OCI-LY1 (cell line): ENCODE data around the gene TPD52L1.

Experiments
- H2AFZ ChIP-seq: fragments of 200-600 bp; sonication (generic), shearing (Covaris generic); 2 replicates; pipeline ENCODE4 v1.6.0; 2014; ENCODE audit warnings: antibody characterized with exemption, mild to moderate bottlenecking, low read length
- H3F3A ChIP-seq: fragments of 200-600 bp; sonication (generic), shearing (Covaris generic); 2 replicates; pipeline ENCODE4 v1.6.0; 2014; ENCODE audit warnings: mild to moderate bottlenecking, antibody characterized with exemption, low read length, moderate library complexity; ENCODE audit not compliant: insufficient read depth
- H3K27ac ChIP-seq: fragments of 200-600 bp; sonication (generic); 2 replicates; pipeline ENCODE4 v1.5.1; 2014; ENCODE audit warnings: low read length, mixed run types, mild to moderate bottlenecking, low read depth; ENCODE audit not compliant: poor library complexity, severe bottlenecking
- H3K27me3 ChIP-seq: fragments of 200-600 bp; sonication (generic); 2 replicates; pipeline ENCODE4 v1.6.0; 2014; ENCODE audit warnings: antibody characterized with exemption, mild to moderate bottlenecking, low read length, moderate library complexity; ENCODE audit not compliant: insufficient read depth
- H3K36me3 ChIP-seq: fragments of 200-600 bp; sonication (generic); 2 replicates; pipeline ENCODE4 v1.6.1; 2014; ENCODE audit warnings: mild to moderate bottlenecking, antibody characterized with exemption, low read length, moderate library complexity, mixed read lengths; ENCODE audit not compliant: insufficient read depth
- H3K4me1 ChIP-seq: fragments of 200-600 bp; sonication (generic); 2 replicates; pipeline ENCODE4 v1.5.1; 2014; ENCODE audit warnings: mild to moderate bottlenecking, low read length, moderate library complexity; ENCODE audit not compliant: insufficient read depth, severe bottlenecking
- H3K4me2 ChIP-seq: fragments of 200-600 bp; sonication (generic), shearing (Covaris generic); 2 replicates; pipeline ENCODE4 v1.6.1; 2014; ENCODE audit warnings: low read length
- H3K4me3 ChIP-seq: fragments of 200-600 bp; sonication (generic); 2 replicates; pipeline ENCODE4 v1.5.1; 2014; ENCODE audit warnings: low read length, low read depth, mild to moderate bottlenecking, mixed read lengths; ENCODE audit not compliant: poor library complexity, severe bottlenecking
- H3K79me2 ChIP-seq: fragments of 200-600 bp; shearing (Covaris generic); 2 replicates; pipeline ENCODE4 v1.6.1; 2016; ENCODE audit warnings: mixed run types, low read length, mixed read lengths; ENCODE audit not compliant: insufficient read depth
- H3K9ac ChIP-seq: fragments of 200-600 bp; sonication (generic), shearing (Covaris generic); 2 replicates; pipeline ENCODE4 v1.6.1; 2014; ENCODE audit warnings: mild to moderate bottlenecking, low read length, mixed read lengths
- H3K9me2 ChIP-seq: fragments of 200-600 bp; sonication (generic), shearing (Covaris generic); 2 replicates; pipeline ENCODE4 v1.6.1; 2014; ENCODE audit warnings: low read depth, mild to moderate bottlenecking, low read length, mixed read lengths
- H3K9me3 ChIP-seq: fragments of 200-600 bp; shearing (Covaris generic); 2 replicates; pipeline ENCODE4 v1.6.1; 2014; ENCODE audit warnings: low read length, mixed read lengths
- H4K20me1 ChIP-seq: fragments of 200-600 bp; sonication (generic), shearing (Covaris generic); 2 replicates; pipeline ENCODE4 v1.6.0; 2016; ENCODE audit warnings: mild to moderate bottlenecking, low read length; ENCODE audit not compliant: insufficient read depth
- EZH2 ChIP-seq: fragments of 200-600 bp; sonication (generic), shearing (Covaris generic); IDR thresholded peaks from 2 replicates; pipeline ENCODE4 v1.8.0; 2017; ENCODE audit warnings: borderline replicate concordance, mixed run types, mild to moderate bottlenecking, antibody characterized with exemption, low read length, moderate library complexity, mixed read lengths
- TF ChIP-seq, protein P1 (sequence below): fragments of 200-600 bp; sonication (generic), shearing (Covaris generic); IDR thresholded peaks from 2 replicates; pipeline ENCODE4 v1.5.1; 2017; ENCODE audit warnings: mild to moderate bottlenecking, antibody characterized with exemption, low read length, moderate library complexity, mixed read lengths

The TPD52L1 gene

GRCh38 chr6:125270380-125270779 is 116.8 kb downstream of the TPD52L1 start:
- Histone ChIP-seq H3K4me1 (no peaks in the 10 kb centered on the region), H3K9me3 (no peaks in the 10 kb centered on the region), H3K9ac (no peak overlapping the region), H4K20me1 (no peaks in the 10 kb centered on the region), H3K4me3 (no peak overlapping the region), H2AFZ (no peak overlapping the region), H3K79me2 (no peaks in the 10 kb centered on the region), H3F3A (no peaks in the 10 kb centered on the region), H3K27me3 (no peaks in the 10 kb centered on the region), H3K27ac (no peak overlapping the region), H3K9me2 (no peaks in the 10 kb centered on the region), H3K36me3 (peaks cover 26% of the 10 kb centered on the region), H3K4me2 (no peak overlapping the region)
- no peak for TF ChIP-seq EZH2
- TF ChIP-seq, protein P1, sequence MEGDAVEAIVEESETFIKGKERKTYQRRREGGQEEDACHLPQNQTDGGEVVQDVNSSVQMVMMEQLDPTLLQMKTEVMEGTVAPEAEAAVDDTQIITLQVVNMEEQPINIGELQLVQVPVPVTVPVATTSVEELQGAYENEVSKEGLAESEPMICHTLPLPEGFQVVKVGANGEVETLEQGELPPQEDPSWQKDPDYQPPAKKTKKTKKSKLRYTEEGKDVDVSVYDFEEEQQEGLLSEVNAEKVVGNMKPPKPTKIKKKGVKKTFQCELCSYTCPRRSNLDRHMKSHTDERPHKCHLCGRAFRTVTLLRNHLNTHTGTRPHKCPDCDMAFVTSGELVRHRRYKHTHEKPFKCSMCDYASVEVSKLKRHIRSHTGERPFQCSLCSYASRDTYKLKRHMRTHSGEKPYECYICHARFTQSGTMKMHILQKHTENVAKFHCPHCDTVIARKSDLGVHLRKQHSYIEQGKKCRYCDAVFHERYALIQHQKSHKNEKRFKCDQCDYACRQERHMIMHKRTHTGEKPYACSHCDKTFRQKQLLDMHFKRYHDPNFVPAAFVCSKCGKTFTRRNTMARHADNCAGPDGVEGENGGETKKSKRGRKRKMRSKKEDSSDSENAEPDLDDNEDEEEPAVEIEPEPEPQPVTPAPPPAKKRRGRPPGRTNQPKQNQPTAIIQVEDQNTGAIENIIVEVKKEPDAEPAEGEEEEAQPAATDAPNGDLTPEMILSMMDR: no peak

GRCh38 chr6:125271486-125272159 is 118.0 kb downstream of the TPD52L1 start:
- no peaks in the 10 kb centered on the region for H4K20me1 ChIP-seq
- no peak overlapping the region for H3K9ac ChIP-seq
- H3K4me2 ChIP-seq: no peak overlapping the region
- H3K9me3 ChIP-seq: no peaks in the 10 kb centered on the region
- H3K4me1 ChIP-seq: no peaks in the 10 kb centered on the region
- no peaks in the 10 kb centered on the region for H3F3A ChIP-seq
- H3K27me3 ChIP-seq: no peaks in the 10 kb centered on the region
- TF ChIP-seq, protein P1: no peak
- no peak for TF ChIP-seq EZH2
- no peak overlapping the region for H3K4me3 ChIP-seq
- no peak overlapping the region for H3K27ac ChIP-seq
- peaks cover 38% of the 10 kb centered on the region for H3K36me3 ChIP-seq
- no peak overlapping the region for H2AFZ ChIP-seq
- H3K79me2 ChIP-seq: no peaks in the 10 kb centered on the region
- H3K9me2 ChIP-seq: no peaks in the 10 kb centered on the region

- Histone ChIP-seq H3K9me3 (no peaks in the 10 kb centered on the region), H3F3A (no peaks in the 10 kb centered on the region), H4K20me1 (no peaks in the 10 kb centered on the region), H3K27ac (no peak overlapping the region), H3K9me2 (no peaks in the 10 kb centered on the region), H2AFZ (no peak overlapping the region), H3K79me2 (no peaks in the 10 kb centered on the region), H3K4me3 (no peak overlapping the region), H3K4me2 (no peak overlapping the region), H3K36me3 (peaks cover 53% of the 10 kb centered on the region), H3K9ac (no peak overlapping the region), H3K4me1 (no peaks in the 10 kb centered on the region), H3K27me3 (no peaks in the 10 kb centered on the region)
- TF ChIP-seq EZH2: no peak
- TF ChIP-seq, protein P1: no peak
Observed at GRCh38 chr6:125273251-125273650, 119.7 kb downstream of the TPD52L1 start.
